PC-3 (cell line): Measurements from ENCODE around the gene TRRAP. TPM values are rescaled to one million over a fixed set of nuclear protein-coding genes. Genes with fewer than 3 reads are reported as not detected.

Source experiments
- ATAC-seq: fragments of 200-7000 bp; cut with Tn5 transposase; 2 replicates; pipeline ENCODE4 v1.9.1; 2020; ENCODE audit warnings: mild to moderate bottlenecking, moderate library complexity
- BruUV-seq: library from RNA; stranded (reverse); fragments of 400-500 nt; replicated peaks from 2 replicates; lab custom pipeline; 2021; lab: Mats Ljungman, UMichigan
- CTCF ChIA-PET: fragments of 300-600 bp; sonication (Branson Sonifier 250); formaldehyde crosslinking; loops from one replicate; lab custom pipeline; 2022; ENCODE audit warnings: antibody characterized with exemption; lab: Charles Lee
- POLR2A ChIA-PET: fragments of 300-600 bp; sonication (Branson Sonifier 250); formaldehyde crosslinking; loops from one replicate; lab custom pipeline; 2022; ENCODE audit warnings: antibody characterized with exemption; ENCODE audit not compliant: unreplicated experiment; lab: Charles Lee
- DNase-seq: peaks from one replicate; pipeline ENCODE4 v3.0.0-alpha.2; 2015
- H2AFZ ChIP-seq: fragments of 300-600 bp; sonication (generic); 2 replicates; pipeline ENCODE4 v1.6.0; 2016; ENCODE audit warnings: antibody characterized with exemption, low read length
- H3F3A ChIP-seq: fragments of 300-600 bp; sonication (generic); one replicate; pipeline ENCODE4 v1.6.0; 2017; ENCODE audit warnings: antibody characterized with exemption, low read length, control low read depth, mild to moderate bottlenecking; ENCODE audit not compliant: unreplicated experiment
- H3K27ac ChIP-seq: fragments of 300-600 bp; sonication (generic); 2 replicates; pipeline ENCODE4 v1.5.1; 2016; ENCODE audit warnings: mild to moderate bottlenecking, low read length
- H3K27me3 ChIP-seq: fragments of 300-600 bp; sonication (generic); 2 replicates; pipeline ENCODE4 v1.6.1; 2016; ENCODE audit warnings: low read length, mixed read lengths
- H3K36me3 ChIP-seq: fragments of 300-600 bp; sonication (generic); 2 replicates; pipeline ENCODE4 v1.6.1; 2016; ENCODE audit warnings: low read depth, mixed run types, low read length, mixed read lengths
- H3K4me1 ChIP-seq: fragments of 300-600 bp; sonication (generic); 2 replicates; pipeline ENCODE4 v1.5.1; 2016; ENCODE audit warnings: low read length; ENCODE audit not compliant: insufficient read depth
- H3K4me2 ChIP-seq: fragments of 300-600 bp; sonication (generic); 2 replicates; pipeline ENCODE4 v1.6.0; 2016; ENCODE audit warnings: low read length
- H3K4me3 ChIP-seq: fragments of 300-600 bp; sonication (generic); 2 replicates; pipeline ENCODE4 v1.5.1; 2016; ENCODE audit warnings: mild to moderate bottlenecking, low read length, mixed read lengths
- H3K79me2 ChIP-seq: fragments of 300-600 bp; sonication (generic); 2 replicates; pipeline ENCODE4 v1.6.1; 2017; ENCODE audit warnings: low read length, mixed read lengths
- H3K9ac ChIP-seq: fragments of 300-600 bp; sonication (generic); 2 replicates; pipeline ENCODE4 v1.6.0; 2016; ENCODE audit warnings: mild to moderate bottlenecking, low read length
- H3K9me2 ChIP-seq: fragments of 300-600 bp; sonication (generic); replicated peaks from 2 replicates; pipeline ENCODE4 v1.6.1; 2016; ENCODE audit warnings: mixed run types, low read length, mixed read lengths
- H3K9me3 ChIP-seq: fragments of 300-600 bp; sonication (generic); 2 replicates; pipeline ENCODE4 v1.6.1; 2016; ENCODE audit warnings: low read length, mixed read lengths
- H4K20me1 ChIP-seq: fragments of 300-600 bp; sonication (generic); 2 replicates; pipeline ENCODE4 v1.6.1; 2016; ENCODE audit warnings: low read length, mixed read lengths
- CTCF ChIP-seq: fragments of 300-600 bp; sonication (generic); conservative IDR thresholded peaks from 2 replicates; pipeline ENCODE4 v1.5.1; 2017; ENCODE audit warnings: antibody characterized with exemption, low read depth, mild to moderate bottlenecking, low read length
- EZH2 ChIP-seq: fragments of 300-600 bp; sonication (generic); IDR thresholded peaks from one replicate; pipeline ENCODE4 v1.6.1; 2017; ENCODE audit warnings: antibody characterized with exemption, mild to moderate bottlenecking, low read length; ENCODE audit not compliant: unreplicated experiment
- EZH2phosphoT487 ChIP-seq: fragments of 300-600 bp; sonication (generic); IDR thresholded peaks from 2 replicates; pipeline ENCODE4 v1.6.1; 2018; ENCODE audit warnings: mild to moderate bottlenecking, antibody characterized with exemption, low read length, borderline replicate concordance
- intact Hi-C: fragments of 100-400 bp; cut with micrococcal nuclease; formaldehyde crosslinking; loops from 2 replicates; pipeline ENCODE4 v1.9.0; 2023
- total RNA-seq: library from RNA; depleted of rRNA; stranded (reverse); fragments of >200 nt; gene quantifications from 2 replicates; pipeline ENCODE4 v1.2.3, GENCODE V29; 2014

Gene TRRAP
- total RNA-seq, 1 experiment from 2014 or later: 17.7 TPM

DNA sequence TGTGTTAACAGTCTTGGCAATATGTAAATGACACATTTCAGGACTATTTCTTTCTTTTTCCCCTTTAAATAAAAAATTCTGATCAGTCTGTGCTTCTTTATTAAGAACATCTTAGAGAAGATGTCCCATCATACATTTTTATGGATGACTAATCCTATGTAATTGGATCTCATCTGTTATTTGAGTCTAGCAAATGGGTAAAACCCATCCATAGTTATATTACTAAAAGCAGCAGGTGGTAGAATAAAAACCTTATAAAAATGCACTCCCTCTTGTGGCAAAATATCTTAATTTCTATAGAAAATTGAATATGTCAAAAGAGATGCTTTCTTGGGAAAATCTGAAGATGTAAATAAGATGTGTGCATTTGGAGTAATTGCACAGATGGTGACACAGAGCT, 35.3 kb downstream of the TRRAP start:
- intact Hi-C loops: loop anchor here (1.0 kb wide), 1 partner anchor 34 kb away; no protein-coding TSS in a partner anchor
- 0 out of 2 replicates have a peak, but pooled peaks cover 3% of the 10 kb centered on the region for H4K20me1 ChIP-seq
- no peak overlapping the region for H2AFZ ChIP-seq
- H3K4me2 ChIP-seq: no peak overlapping the region
- H3K79me2 ChIP-seq: no peaks in the 10 kb centered on the region
- no peaks in the 10 kb centered on the region for H3K9me3 ChIP-seq
- H3K4me3 ChIP-seq: no peak overlapping the region
- CTCF ChIA-PET: no interaction called here
- POLR2A ChIA-PET: no interaction called here
- no peak overlapping the region for H3K9ac ChIP-seq
- H3F3A ChIP-seq: no peaks in the 10 kb centered on the region
- H3K27ac ChIP-seq: no peak overlapping the region
- H3K27me3 ChIP-seq: no peaks in the 10 kb centered on the region
- TF ChIP-seq EZH2phosphoT487 (no peak), CTCF (peak; percentile 46; the same call in 1 of the 2 replicates)
- H3K36me3 ChIP-seq: peaks cover 35% of the 10 kb centered on the region
- H3K4me1 ChIP-seq: peaks cover 6% of the 10 kb centered on the region; the same call in 1 of the 2 replicates
- no TSS peak for BruUV-seq
- ATAC-seq: peak; percentile 98
- peak; percentile 48 for DNase-seq
- no peaks in the 10 kb centered on the region for H3K9me2 ChIP-seq

- no peak for TF ChIP-seq EZH2
- TF ChIP-seq EZH2phosphoT487: no peak
- no peak for TF ChIP-seq CTCF
- DNase-seq (no peak), ATAC-seq (no peak)
- no peak overlapping the region for H3K27ac ChIP-seq
- no peaks in the 10 kb centered on the region for H3K27me3 ChIP-seq
- ChIA-PET POLR2A (no interaction called here), CTCF (no interaction called here)
- H3K79me2 ChIP-seq: no peaks in the 10 kb centered on the region
- peaks cover 18% of the 10 kb centered on the region for H3K36me3 ChIP-seq
- no peak overlapping the region for H3K4me2 ChIP-seq
- peaks cover 6% of the 10 kb centered on the region; the same call in 1 of the 2 replicates for H3K4me1 ChIP-seq
- BruUV-seq: no TSS peak
- H4K20me1 ChIP-seq: 0 out of 2 replicates have a peak, but pooled peaks cover 3% of the 10 kb centered on the region
- H3K9me2 ChIP-seq: no peaks in the 10 kb centered on the region
- no peak overlapping the region for H3K4me3 ChIP-seq
- no peaks in the 10 kb centered on the region for H3K9me3 ChIP-seq
- intact Hi-C loops: no loop called here
- no peak overlapping the region for H3K9ac ChIP-seq
- no peaks in the 10 kb centered on the region for H3F3A ChIP-seq
- H2AFZ ChIP-seq: no peak overlapping the region
Observed at GRCh38 chr7:98917331-98917730, 39.0 kb downstream of the TRRAP start.

GRCh38 chr7:98921608-98922372, 43.5 kb downstream of the TRRAP start:
- H3K4me1 ChIP-seq: no peaks in the 10 kb centered on the region
- CTCF ChIA-PET: interaction anchor here (0.6 kb wide), 1 partner anchor 369 kb away, joined by 3 read pairs; no protein-coding TSS in a partner anchor
- no peaks in the 10 kb centered on the region for H3K9me2 ChIP-seq
- POLR2A ChIA-PET: no interaction called here
- H3K9ac ChIP-seq: no peak overlapping the region
- intact Hi-C loops: no loop called here
- H3K27me3 ChIP-seq: no peaks in the 10 kb centered on the region
- no peaks in the 10 kb centered on the region for H3K79me2 ChIP-seq
- H4K20me1 ChIP-seq: no peaks in the 10 kb centered on the region
- ATAC-seq: no peak
- H3K27ac ChIP-seq: no peak overlapping the region
- H2AFZ ChIP-seq: no peak overlapping the region
- no peaks in the 10 kb centered on the region for H3F3A ChIP-seq
- H3K36me3 ChIP-seq: peaks cover 21% of the 10 kb centered on the region
- H3K9me3 ChIP-seq: no peaks in the 10 kb centered on the region
- no TSS peak for BruUV-seq
- TF ChIP-seq EZH2 (no peak), EZH2phosphoT487 (no peak), CTCF (no peak)
- no peak overlapping the region for H3K4me3 ChIP-seq
- no peak for DNase-seq
- H3K4me2 ChIP-seq: no peak overlapping the region
